ENCODE results near the gene SELPLG.

GRCh38 chr12:108672054-108672453 lies 38.4 kb upstream of the SELPLG start:
- TF ChIP-seq CTCF (IDR thresholded peaks at IDR 0.05) = no peak
- TF ChIP-seq POLR2AphosphoS5 (IDR thresholded peaks at IDR 0.05) = no peak
- TF ChIP-seq POLR2A (IDR thresholded peaks at IDR 0.05) = no peak

All from prostate gland (tissue), 2 donors.